ENCODE data around the gene RUNX3.

The RUNX3 gene

GRCh38 chr1:24903011-24903461 is 27.0 kb downstream of the RUNX3 start:
- no peak for TF ChIP-seq CTCF (IDR thresholded peaks at IDR 0.05; ENCODE audit: low read depth, low read length)
- H3K4me3 ChIP-seq (replicated peaks in 1 of 2; ENCODE audit: low read depth in 2 of 2, low read length in 2 of 2), result no peak overlapping the region
- no peak for DNase-seq (ENCODE audit: low read depth in 2 of 2)

- TF ChIP-seq CTCF (IDR thresholded peaks at IDR 0.05; ENCODE audit: low read depth, low read length), result no peak
- no peak for DNase-seq (ENCODE audit: low read depth in 2 of 2)
- no peak overlapping the region for H3K4me3 ChIP-seq (replicated peaks in 1 of 2; ENCODE audit: low read depth in 2 of 2, low read length in 2 of 2)
Observed at GRCh38 chr1:24902471-24902891, 27.6 kb downstream of the RUNX3 start.

- no peak overlapping the region for H3K4me3 ChIP-seq (replicated peaks in 1 of 2; ENCODE audit: low read depth in 2 of 2, low read length in 2 of 2)
- no peak for DNase-seq (ENCODE audit: low read depth in 2 of 2)
- no peak for TF ChIP-seq CTCF (IDR thresholded peaks at IDR 0.05; ENCODE audit: low read depth, low read length)
Observed at GRCh38 chr1:24901791-24902470, 28.1 kb downstream of the RUNX3 start.

GRCh38 chr1:24900985-24901781 is 28.9 kb downstream of the RUNX3 start:
- no peak for DNase-seq (ENCODE audit: low read depth in 2 of 2)
- H3K4me3 ChIP-seq (replicated peaks in 1 of 2; ENCODE audit: low read depth in 2 of 2, low read length in 2 of 2), result no peak overlapping the region
- TF ChIP-seq CTCF (IDR thresholded peaks at IDR 0.05; ENCODE audit: low read depth, low read length), result no peak

- H3K4me3 ChIP-seq (replicated peaks in 1 of 2; ENCODE audit: low read depth in 2 of 2, low read length in 2 of 2), result no peak overlapping the region
- no peak for TF ChIP-seq CTCF (IDR thresholded peaks at IDR 0.05; ENCODE audit: low read depth, low read length)
- no peak for DNase-seq (ENCODE audit: low read depth in 2 of 2)
Observed at GRCh38 chr1:24900486-24900849, 29.6 kb downstream of the RUNX3 start.

- TF ChIP-seq CTCF (IDR thresholded peaks at IDR 0.05; ENCODE audit: low read depth, low read length), result no peak
- no peak for DNase-seq (ENCODE audit: low read depth in 2 of 2)
- H3K4me3 ChIP-seq (replicated peaks in 1 of 2; ENCODE audit: low read depth in 2 of 2, low read length in 2 of 2), result no peak overlapping the region
Observed at GRCh38 chr1:24899581-24900485, 30.2 kb downstream of the RUNX3 start.
